HEK293 (cell line): Measurements from ENCODE around the gene USP46.
A peak's percentile ranks its signal among the peaks of the same experiment; 100 is the strongest.

Source experiments
- CTCF ChIA-PET: fragments of 350-600 bp; formaldehyde crosslinking; extraction: SDS; loops from one replicate; lab custom pipeline; 2021; ENCODE audit warnings: antibody characterized with exemption; lab: Yijun Ruan, JAX
- POLR2A ChIA-PET: fragments of 300-600 bp; formaldehyde crosslinking; extraction: SDS; loops from one replicate; lab custom pipeline; 2020; ENCODE audit warnings: antibody characterized with exemption, inconsistent platforms; lab: Yijun Ruan, JAX
- H3K27ac ChIP-seq: fragments of 200-500 bp; sonication (Bioruptor generic); 2 replicates; pipeline ENCODE4 v1.5.1; 2014; ENCODE audit warnings: low read depth, low read length, control low read depth, inconsistent platforms; ENCODE audit errors: extremely low read depth
- H3K36me3 ChIP-seq, 2 experiments: fragments of 200-500 bp in 1 of 2; sonication (Bioruptor generic) in 1 of 2; 1 replicate in 1 of 2; 2 replicates in 1 of 2; pipeline ENCODE4 v1.5.1; 2014 to 2017; ENCODE audit warnings: inconsistent platforms in 2 of 2, low read length in 2 of 2; ENCODE audit not compliant: control insufficient read depth in 2 of 2, insufficient read depth in 1 of 2
- H3K4me1 ChIP-seq: fragments of 200-500 bp; sonication (Bioruptor generic); 2 replicates; pipeline ENCODE4 v1.5.1; 2014; ENCODE audit warnings: mild to moderate bottlenecking, low read length, inconsistent platforms; ENCODE audit not compliant: control insufficient read depth, insufficient read depth
- H3K4me3 ChIP-seq: 2 replicates; pipeline ENCODE4 v1.5.1; 2011; ENCODE audit warnings: low read depth, mild to moderate bottlenecking, control low read depth, low read length, moderate library complexity
- H3K9me3 ChIP-seq: fragments of 200-500 bp; sonication (Bioruptor generic); 2 replicates; pipeline ENCODE4 v1.5.1; 2014; ENCODE audit warnings: low read depth, low read length, inconsistent platforms; ENCODE audit not compliant: control insufficient read depth, insufficient read depth
- EGR2 ChIP-seq: fragments of 450-650 bp; formaldehyde crosslinking; IDR thresholded peaks from 2 replicates; pipeline ENCODE4 v1.5.1; 2016; ENCODE audit warnings: low read depth, missing biosample characterization, missing genetic modification characterization
- GLI4 ChIP-seq: fragments of 450-650 bp; formaldehyde crosslinking; IDR thresholded peaks from 2 replicates; pipeline ENCODE4 v1.5.1; 2016; ENCODE audit warnings: missing biosample characterization, missing genetic modification characterization
- INSM2 ChIP-seq: fragments of 450-650 bp; formaldehyde crosslinking; IDR thresholded peaks from 2 replicates; pipeline ENCODE4 v1.5.1; 2016; ENCODE audit warnings: missing biosample characterization, missing genetic modification characterization
- ZFHX2 ChIP-seq: fragments of 450-650 bp; formaldehyde crosslinking; conservative IDR thresholded peaks from 2 replicates; pipeline ENCODE4 v1.5.1; 2016; ENCODE audit warnings: missing biosample characterization, missing genetic modification characterization
- ZNF121 ChIP-seq: fragments of 450-650 bp; formaldehyde crosslinking; IDR thresholded peaks from 2 replicates; pipeline ENCODE4 v1.5.1; 2016; ENCODE audit warnings: missing biosample characterization, missing genetic modification characterization
- ZNF140 ChIP-seq: fragments of 450-650 bp; formaldehyde crosslinking; IDR thresholded peaks from 2 replicates; pipeline ENCODE4 v1.5.1; 2016; ENCODE audit warnings: missing biosample characterization, missing genetic modification characterization
- ZNF169 ChIP-seq: fragments of 450-650 bp; formaldehyde crosslinking; IDR thresholded peaks from 2 replicates; pipeline ENCODE4 v1.5.1; 2016; ENCODE audit warnings: missing biosample characterization, missing genetic modification characterization
- ZNF335 ChIP-seq: fragments of 450-650 bp; formaldehyde crosslinking; conservative IDR thresholded peaks from 2 replicates; pipeline ENCODE4 v1.5.1; 2016; ENCODE audit warnings: missing biosample characterization, missing genetic modification characterization
- ZNF341 ChIP-seq: fragments of 450-650 bp; formaldehyde crosslinking; IDR thresholded peaks from 2 replicates; pipeline ENCODE4; 2016; ENCODE audit warnings: low read depth, missing biosample characterization, missing genetic modification characterization
- ZNF362 ChIP-seq: fragments of 450-650 bp; formaldehyde crosslinking; IDR thresholded peaks from 2 replicates; pipeline ENCODE4 v1.5.1; 2016; ENCODE audit warnings: missing biosample characterization, missing genetic modification characterization
- ZNF366 ChIP-seq: fragments of 450-650 bp; formaldehyde crosslinking; conservative IDR thresholded peaks from 2 replicates; pipeline ENCODE4 v1.5.1; 2016; ENCODE audit warnings: missing biosample characterization, missing genetic modification characterization
- ZNF37A ChIP-seq: fragments of 450-650 bp; IDR thresholded peaks from 2 replicates; pipeline ENCODE4 v1.5.1; 2018; ENCODE audit warnings: missing biosample characterization, missing genetic modification characterization
- ZNF423 ChIP-seq: fragments of 450-650 bp; formaldehyde crosslinking; IDR thresholded peaks from 2 replicates; pipeline ENCODE4 v1.5.1; 2016; ENCODE audit warnings: missing biosample characterization, missing genetic modification characterization
- ZNF510 ChIP-seq: fragments of 450-650 bp; formaldehyde crosslinking; IDR thresholded peaks from 2 replicates; pipeline ENCODE4 v1.5.1; 2018; ENCODE audit warnings: mild to moderate bottlenecking, missing genetic modification characterization, missing biosample characterization; ENCODE audit not compliant: insufficient replicate concordance
- ZNF560 ChIP-seq: fragments of 450-650 bp; formaldehyde crosslinking; IDR thresholded peaks from 2 replicates; pipeline ENCODE4 v1.5.1; 2017; ENCODE audit warnings: missing biosample characterization, missing genetic modification characterization, borderline replicate concordance
- ZNF596 ChIP-seq: fragments of 450-650 bp; IDR thresholded peaks from 2 replicates; pipeline ENCODE4 v1.5.0; 2018; ENCODE audit warnings: missing biosample characterization, mild to moderate bottlenecking, missing genetic modification characterization, moderate library complexity
- ZSCAN23 ChIP-seq: fragments of 450-650 bp; formaldehyde crosslinking; IDR thresholded peaks from 2 replicates; pipeline ENCODE4 v1.5.1; 2016; ENCODE audit warnings: missing biosample characterization, missing genetic modification characterization
- ZSCAN5A ChIP-seq: fragments of 450-650 bp; formaldehyde crosslinking; IDR thresholded peaks from 2 replicates; pipeline ENCODE4 v1.5.1; 2016; ENCODE audit warnings: missing biosample characterization, missing genetic modification characterization
- TF ChIP-seq, protein P1 (sequence below): fragments of 450-650 bp; formaldehyde crosslinking; IDR thresholded peaks from 2 replicates; pipeline ENCODE4 v1.5.1; 2016; ENCODE audit warnings: missing biosample characterization, missing genetic modification characterization
- TF ChIP-seq, protein P2 (sequence below): fragments of 450-650 bp; formaldehyde crosslinking; IDR thresholded peaks from 2 replicates; pipeline ENCODE4 v1.5.1; 2017; ENCODE audit warnings: missing biosample characterization, mild to moderate bottlenecking, missing genetic modification characterization, moderate library complexity

Gene USP46

DNA sequence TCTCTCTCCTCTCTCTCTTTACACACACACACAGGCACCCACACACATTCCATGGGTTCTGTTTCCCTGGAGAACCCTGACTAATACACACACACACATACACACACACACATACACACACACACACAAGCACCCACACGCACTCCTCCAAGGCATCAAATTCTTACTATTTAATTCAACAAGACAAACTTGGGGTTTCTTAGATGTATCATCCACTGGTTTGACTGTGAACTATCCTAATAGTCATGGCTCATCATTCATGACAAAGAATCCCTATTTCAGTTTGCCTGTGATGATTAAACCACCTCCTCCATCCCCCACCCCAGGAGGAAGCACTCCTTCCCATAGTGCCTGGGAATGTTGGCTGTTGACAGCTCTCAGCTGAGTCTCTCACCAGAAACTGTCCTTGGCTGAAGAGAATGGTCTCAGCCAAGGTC is 98.2 kb downstream of the USP46 start:
- TF ChIP-seq EGR2 (tag by site-specific recombination) (peak; percentile 99), ZFHX2 (peak; percentile 99), ZSCAN5A (tag by site-specific recombination) (no peak)
- no peaks in the 10 kb centered on the region for H3K9me3 ChIP-seq
- no peaks in the 10 kb centered on the region for H3K36me3 ChIP-seq
- POLR2A ChIA-PET, result no interaction called here
- H3K4me1 ChIP-seq, result no peaks in the 10 kb centered on the region
- CTCF ChIA-PET, result no interaction called here
- H3K4me3 ChIP-seq, result no peak overlapping the region
- H3K27ac ChIP-seq, result no peak overlapping the region

GRCh38 chr4:52555356-52555716 is 103.8 kb downstream of the USP46 start:
- POLR2A ChIA-PET, result no interaction called here
- Histone ChIP-seq H3K27ac (no peak overlapping the region), H3K36me3 (no peaks in the 10 kb centered on the region), H3K4me1 (no peaks in the 10 kb centered on the region), H3K4me3 (no peak overlapping the region), H3K9me3 (no peaks in the 10 kb centered on the region)
- CTCF ChIA-PET, result interaction anchor here (0.7 kb wide), 1 partner anchor 167 kb away, joined by 3 read pairs; no protein-coding TSS in a partner anchor
- TF ChIP-seq ZNF37A (no peak), ZNF121 (tag by site-specific recombination) (no peak), GLI4 (tag by site-specific recombination) (no peak), ZNF335 (no peak)

DNA sequence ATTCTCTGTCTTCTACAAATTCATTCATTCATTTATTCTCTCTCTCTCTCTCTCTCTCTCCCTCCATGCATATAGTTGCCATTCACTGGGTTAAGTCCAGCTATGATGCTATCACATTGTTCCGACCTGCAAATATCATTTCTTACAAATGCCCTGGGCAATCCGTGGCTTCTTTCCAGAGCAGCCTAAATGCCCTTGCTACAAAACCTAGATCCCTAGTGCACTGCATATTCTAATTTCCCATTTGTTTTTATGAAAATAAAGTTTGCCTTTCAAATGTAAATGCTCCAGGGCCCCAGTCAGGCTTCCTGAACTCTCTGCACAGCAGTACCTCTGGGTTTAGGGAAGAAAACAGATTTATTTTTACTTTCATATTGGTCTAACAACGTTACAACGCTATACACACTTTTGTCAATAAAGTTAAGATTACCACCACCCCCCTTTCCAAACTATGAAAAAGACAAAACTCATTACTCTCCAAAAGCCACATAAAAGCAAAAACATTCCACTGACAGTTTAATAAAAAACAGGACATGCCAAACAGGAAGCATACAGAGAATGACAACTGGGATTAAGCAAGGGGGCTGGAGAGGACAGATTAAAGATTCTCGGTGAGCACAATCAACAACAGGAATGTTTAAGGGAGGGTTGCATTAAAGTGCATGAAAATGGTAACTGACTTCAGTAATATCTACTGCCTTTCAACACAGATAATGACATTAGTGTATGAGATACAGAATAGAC is 104.3 kb downstream of the USP46 start:
- Histone ChIP-seq H3K4me1 (no peaks in the 10 kb centered on the region), H3K4me3 (no peak overlapping the region), H3K9me3 (no peaks in the 10 kb centered on the region), H3K36me3 (no peaks in the 10 kb centered on the region), H3K27ac (no peak overlapping the region)
- POLR2A ChIA-PET, result no interaction called here
- no peak for TF ChIP-seq INSM2 (tag by site-specific recombination)
- TF ChIP-seq ZNF169 (tag by site-specific recombination), result no peak
- TF ChIP-seq ZNF560 (tag by site-specific recombination), result no peak
- no peak for TF ChIP-seq ZNF366 (tag by site-specific recombination)
- TF ChIP-seq ZNF596, result no peak
- no peak for TF ChIP-seq ZNF423
- TF ChIP-seq ZNF362 (tag by site-specific recombination), result no peak
- no peak for TF ChIP-seq ZNF341
- TF ChIP-seq ZNF140 (tag by site-specific recombination), result no peak
- TF ChIP-seq, protein P1, sequence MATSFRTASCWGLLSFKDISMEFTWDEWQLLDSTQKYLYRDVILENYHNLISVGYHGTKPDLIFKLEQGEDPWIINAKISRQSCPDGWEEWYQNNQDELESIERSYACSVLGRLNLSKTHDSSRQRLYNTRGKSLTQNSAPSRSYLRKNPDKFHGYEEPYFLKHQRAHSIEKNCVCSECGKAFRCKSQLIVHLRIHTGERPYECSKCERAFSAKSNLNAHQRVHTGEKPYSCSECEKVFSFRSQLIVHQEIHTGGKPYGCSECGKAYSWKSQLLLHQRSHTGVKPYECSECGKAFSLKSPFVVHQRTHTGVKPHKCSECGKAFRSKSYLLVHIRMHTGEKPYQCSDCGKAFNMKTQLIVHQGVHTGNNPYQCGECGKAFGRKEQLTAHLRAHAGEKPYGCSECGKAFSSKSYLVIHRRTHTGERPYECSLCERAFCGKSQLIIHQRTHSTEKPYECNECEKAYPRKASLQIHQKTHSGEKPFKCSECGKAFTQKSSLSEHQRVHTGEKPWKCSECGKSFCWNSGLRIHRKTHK (tag by site-specific recombination), result no peak
- TF ChIP-seq ZNF121 (tag by site-specific recombination), result no peak
- TF ChIP-seq ZNF510 (tag by site-specific recombination), result no peak
- TF ChIP-seq, protein P2, sequence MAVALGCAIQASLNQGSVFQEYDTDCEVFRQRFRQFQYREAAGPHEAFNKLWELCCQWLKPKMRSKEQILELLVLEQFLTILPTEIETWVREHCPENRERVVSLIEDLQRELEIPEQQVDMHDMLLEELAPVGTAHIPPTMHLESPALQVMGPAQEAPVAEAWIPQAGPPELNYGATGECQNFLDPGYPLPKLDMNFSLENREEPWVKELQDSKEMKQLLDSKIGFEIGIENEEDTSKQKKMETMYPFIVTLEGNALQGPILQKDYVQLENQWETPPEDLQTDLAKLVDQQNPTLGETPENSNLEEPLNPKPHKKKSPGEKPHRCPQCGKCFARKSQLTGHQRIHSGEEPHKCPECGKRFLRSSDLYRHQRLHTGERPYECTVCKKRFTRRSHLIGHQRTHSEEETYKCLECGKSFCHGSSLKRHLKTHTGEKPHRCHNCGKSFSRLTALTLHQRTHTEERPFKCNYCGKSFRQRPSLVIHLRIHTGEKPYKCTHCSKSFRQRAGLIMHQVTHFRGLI (tag by site-specific recombination), result no peak
- TF ChIP-seq GLI4 (tag by site-specific recombination), result no peak
- no peak for TF ChIP-seq ZSCAN23
- CTCF ChIA-PET, result interaction anchor here (0.7 kb wide), 1 partner anchor 168 kb away, joined by 3 read pairs; no protein-coding TSS in a partner anchor
